AG20443 (cell line): Measurements from ENCODE around the gene TRIM52.
A peak's percentile ranks its signal among the peaks of the same experiment; 100 is the strongest.
"Not testable (repeated sequence)": the region's sequence is repeated elsewhere in the genome, so short reads cannot be mapped to it uniquely, and the experiment has no call there.

Source experiments
- DNase-seq: peaks from one replicate; pipeline ENCODE4 v3.0.0; 2012; ENCODE audit warnings: low spot score, mixed read lengths

The TRIM52 gene

DNA sequence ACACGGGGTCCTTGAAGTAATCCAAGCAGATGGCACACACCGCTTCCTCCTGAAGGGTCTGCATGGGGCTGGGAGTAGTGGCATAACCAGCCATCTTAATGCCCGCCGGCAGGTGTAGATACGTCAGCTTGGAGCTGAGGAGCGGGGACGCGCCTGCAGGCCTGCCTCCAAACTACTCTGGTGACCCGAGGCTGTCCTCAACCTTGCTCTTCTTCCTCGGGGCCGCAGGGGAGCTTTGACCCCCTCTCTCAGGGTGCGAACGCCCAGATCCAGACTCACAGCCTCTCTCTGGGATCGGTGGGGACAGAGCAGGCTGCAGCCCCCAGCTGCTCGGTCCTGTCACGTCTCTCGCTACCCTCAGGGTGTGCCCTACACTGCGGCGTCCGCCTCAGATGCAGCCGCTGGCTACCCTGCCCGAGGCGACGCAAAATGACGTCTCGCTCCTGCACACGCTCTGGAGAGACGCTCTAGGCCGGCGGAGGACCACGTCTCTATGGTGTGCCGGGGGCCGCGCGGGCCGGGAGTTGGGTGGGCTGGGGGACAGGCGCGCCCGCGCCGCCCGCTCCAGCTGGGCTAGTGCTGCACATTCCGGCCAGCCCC lies at the start of gene TRIM52:
TSS of gene TRIM52 (minus strand) at position 424 of the 600 bp plus-strand sequence. CDS start at position 94, 330 bp downstream.
- DNase-seq: peak; percentile 92

DNA sequence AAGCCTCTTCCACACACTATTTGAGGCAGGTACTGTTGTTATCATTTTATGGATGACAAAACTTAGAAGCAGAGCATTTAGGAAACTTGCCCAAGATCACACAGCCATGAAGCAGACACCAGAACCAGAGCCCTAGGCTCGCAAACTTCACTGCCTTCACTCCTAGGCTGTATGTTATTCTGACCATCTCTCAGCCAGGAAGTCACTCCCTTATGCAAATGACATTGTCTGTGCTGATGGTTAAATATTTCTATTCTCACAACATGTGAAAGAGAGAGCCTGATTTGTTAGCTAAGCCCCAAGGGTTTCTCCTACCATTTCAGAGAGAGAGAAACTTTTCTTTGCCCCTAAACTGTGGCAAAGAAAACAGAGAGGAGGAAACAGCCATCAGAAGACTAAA lies 26.4 kb upstream of the TRIM52 start:
- DNase-seq: not testable (repeated sequence)

DNA sequence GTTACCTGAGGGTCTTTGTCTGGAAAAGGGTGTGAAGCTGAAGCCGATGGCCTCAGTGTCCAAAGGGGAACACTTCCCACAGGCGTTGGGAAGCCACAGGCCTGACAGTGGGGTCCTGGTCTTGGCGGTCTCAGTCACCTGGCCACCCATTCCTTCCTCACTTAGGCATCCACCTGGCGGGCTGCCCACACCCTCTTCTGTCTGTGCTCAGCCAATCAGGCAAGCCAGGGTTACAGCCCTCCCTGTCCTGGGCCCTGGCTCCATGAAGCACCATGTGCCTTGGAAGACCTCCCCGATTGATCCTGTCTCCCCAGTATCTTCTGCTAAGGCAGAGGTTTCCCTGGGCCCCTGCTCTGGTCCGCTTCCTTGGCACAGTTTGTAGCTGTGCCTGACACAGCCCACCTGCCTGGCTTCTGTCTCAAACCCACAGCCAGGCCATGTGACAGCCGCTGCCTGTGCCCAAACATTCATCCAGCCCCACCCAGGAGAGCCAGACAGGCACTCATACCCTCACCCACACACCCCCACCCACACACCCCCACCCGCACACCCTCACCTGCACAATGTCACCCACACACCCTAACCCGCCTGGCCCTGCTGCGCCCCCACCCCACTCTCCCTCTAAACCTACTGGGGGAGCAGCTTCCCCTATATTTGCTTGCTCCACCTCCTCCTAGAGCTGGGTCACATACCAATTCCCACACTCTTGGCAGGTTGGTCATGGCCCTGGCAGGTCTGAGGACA lies 25.2 kb upstream of the TRIM52 start:
- not testable (repeated sequence) for DNase-seq

DNA sequence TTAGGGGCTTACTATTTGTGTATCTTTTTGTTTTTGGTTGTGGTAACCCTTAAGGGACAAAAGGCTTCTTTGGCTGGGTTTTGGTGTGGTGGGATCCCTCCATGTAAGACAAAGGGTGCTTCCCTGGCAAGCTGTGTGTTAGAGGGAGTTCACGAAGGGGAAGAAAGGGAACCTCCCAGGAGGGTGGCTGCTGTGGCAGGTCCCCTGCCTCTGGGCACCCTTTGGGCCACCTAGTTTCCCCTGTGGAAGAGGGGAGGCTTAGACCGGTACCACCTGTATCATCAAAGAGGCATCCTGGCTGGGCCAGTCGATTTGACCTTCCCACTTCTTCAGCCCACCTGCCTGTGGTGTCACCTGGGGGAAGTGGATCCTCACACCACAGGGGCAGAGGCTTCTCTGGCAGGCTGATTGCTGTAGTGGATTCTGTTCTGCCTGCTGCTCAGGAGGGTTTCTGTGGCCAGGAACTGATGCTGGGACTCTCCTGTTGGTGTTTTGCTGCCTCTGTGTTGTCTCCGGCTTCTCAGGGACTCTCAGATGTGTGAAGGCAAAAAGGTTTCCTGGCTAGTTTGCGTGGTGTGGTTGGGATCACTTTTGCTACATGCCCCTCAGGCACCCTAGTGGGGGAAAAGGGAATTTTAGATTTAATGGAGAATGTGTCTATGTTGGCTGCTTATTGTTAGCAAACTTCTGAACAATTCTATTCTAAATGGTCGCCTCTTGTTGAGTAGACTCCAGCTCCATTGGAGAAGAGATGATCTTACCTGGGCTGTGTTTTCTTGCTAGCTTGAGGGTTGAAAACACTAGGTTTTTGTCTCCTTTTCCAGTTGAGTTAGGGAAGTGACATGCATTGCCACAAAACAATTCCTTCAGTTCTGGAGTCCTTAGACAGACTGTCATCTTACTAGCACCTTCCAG lies 23.2 kb upstream of the TRIM52 start:
- DNase-seq: not testable (repeated sequence)

DNA sequence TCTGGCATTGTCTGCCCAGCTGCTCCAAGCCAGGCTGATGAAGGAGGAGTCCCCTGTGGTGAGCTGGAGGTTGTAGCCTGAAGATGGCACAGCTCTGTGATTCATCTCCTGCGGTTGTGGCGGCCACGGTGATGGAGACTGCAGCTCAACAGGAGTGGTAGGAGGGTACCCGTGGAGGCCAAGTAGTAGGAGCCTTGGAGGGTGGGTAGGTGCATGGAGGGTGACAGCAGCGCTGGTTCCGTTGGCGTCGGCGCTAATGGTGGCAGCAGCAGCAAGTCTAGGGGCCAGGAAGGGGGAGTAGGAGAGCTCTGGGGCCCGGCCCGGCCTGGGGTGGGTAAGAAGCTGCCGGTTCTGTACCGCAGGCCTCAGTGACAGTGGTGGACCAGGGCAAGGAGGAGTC lies 22.4 kb upstream of the TRIM52 start:
- DNase-seq: no peak

DNA sequence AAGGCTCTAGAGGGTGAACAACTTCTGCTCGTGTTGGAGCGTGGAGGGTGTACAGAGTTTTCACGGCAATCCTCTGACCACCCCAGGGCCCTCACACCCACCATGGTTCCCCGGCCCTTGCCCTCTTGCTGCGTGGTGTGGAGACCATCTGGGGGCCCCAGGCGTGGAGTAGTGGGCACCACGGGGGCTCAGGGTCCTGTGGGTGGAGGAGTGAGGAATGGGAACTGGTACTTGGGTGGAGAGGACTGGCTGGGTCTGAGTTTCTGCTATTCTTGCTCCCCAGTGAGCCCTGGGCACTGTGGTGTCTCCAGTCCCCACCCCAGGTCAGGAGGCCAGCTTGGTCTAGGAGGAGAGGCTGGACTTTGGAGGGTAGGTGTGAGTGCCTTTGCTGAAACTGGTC lies 21.9 kb upstream of the TRIM52 start:
- DNase-seq: no peak

DNA sequence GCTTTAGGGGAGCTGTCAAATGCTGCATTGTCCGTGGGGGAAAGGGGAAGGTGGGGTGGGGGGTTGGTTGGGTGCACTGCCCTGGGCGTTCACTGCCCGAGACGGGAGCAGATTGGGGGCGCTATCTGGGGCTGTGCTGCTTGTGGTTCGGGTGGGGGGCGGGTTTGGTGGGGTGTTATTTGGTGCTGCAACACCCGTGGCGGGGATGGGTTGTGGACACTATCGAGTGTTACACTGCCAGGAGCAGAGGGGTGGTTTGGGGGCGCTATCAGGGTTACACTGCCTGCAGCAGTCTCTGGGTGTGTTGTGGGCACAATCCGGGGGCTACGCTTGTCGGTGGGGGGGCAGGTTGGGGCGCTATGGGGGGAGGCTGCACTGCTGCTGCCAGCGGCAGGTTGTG lies 21.5 kb upstream of the TRIM52 start:
- not testable (repeated sequence) for DNase-seq

DNA sequence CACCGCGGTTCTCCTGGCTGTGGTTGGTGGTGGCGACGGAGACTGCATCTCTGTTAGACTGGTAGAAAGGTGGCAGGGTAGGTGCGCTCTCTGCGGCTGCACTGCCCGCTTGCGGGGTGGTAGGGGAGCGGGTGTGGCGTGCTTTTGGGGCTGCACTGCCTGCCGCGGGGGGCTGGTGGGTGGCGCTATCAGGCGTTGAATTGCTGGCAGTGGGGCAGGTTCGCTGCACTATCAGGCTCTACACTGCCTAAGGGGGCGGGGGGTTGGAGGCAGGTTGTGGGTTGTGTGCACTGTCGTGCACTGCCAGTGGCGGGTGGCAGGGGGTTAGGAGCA lies 21.0 kb upstream of the TRIM52 start:
- no peak for DNase-seq

DNA sequence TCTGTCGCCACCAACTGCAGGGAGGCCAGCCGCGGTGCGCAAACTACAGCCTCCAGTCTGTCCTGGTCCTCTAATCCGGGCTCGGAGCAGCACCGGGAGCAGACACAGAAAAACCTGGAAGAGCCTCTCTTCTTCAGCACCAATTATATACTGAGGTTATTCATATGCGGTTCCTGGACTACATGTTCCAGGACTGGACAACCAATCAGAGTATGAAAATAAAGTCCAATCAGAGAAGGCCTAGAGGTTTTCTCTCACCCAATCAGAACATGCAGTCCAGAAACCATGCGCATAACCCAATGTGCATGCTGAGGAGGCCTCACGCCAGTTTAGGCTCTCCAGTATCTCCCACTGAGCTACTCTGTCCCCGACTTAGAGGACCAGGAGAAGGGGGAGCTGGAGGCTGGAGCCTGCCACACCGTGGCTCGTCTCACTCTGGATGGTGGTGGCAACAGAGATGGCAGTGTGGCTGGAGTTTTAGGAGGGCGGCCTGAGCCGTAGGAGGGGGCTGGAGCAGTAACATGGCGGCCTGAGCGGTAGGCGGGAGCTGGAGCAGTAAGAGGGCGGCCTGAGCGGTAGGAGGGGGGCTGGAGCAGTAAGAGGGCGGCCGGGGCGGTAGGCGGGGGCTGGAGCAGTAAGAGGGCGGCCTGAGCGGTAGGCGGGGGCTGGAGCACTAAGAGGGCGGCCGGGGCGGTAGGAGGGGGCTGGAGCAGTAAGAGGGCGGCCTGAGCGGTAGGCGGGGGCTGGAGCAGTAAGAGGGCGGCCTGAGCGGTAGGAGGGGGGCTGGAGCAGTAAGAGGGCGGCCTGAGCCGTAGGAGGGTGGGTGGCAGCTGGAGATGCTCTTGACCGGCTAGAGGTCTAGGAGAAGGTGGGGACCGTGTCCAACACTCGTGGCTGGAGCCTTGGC lies 20.4 kb upstream of the TRIM52 start:
- DNase-seq: no peak

DNA sequence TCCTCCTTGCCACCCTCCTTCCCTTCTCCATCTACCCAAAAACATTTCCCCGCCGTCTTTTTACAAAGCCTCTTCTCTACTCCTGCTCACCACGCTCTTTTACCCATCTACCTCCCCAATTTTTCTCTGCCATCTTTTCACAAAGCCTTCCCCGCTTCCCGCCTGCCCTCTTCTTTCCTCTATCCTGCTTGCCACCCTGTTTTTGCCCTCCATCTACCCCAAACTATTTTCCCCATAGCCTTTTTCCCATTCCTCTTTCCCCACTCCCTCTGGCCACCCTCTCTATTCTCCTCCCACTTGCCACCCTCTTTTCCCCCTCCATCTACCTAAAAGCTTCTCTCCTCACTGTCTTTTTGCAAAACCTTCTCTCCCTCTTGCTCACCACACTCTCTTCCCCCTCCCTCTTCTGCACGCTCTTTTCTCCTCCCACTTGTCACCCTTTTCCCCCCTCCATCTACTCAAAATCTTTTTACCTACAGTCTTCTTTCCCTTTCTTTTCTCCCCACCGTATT lies 19.4 kb upstream of the TRIM52 start:
- DNase-seq: no peak

DNA sequence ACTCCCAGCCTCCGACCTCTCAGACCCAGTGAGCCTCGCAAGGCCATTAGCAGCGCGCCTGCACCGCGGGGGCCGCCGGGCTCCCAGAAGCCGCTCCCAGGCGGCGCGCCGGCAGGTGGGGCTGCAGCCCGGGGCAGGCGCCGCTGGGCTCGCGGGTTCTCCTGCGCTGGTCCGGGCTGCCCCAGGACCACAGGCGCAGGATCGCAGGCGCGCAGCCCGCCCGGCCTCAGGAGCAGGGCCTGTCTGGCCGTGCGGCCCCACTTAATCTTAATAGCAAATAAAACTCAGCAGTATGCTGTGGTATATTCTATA lies 12.4 kb upstream of the TRIM52 start:
- not testable (repeated sequence) for DNase-seq

DNA sequence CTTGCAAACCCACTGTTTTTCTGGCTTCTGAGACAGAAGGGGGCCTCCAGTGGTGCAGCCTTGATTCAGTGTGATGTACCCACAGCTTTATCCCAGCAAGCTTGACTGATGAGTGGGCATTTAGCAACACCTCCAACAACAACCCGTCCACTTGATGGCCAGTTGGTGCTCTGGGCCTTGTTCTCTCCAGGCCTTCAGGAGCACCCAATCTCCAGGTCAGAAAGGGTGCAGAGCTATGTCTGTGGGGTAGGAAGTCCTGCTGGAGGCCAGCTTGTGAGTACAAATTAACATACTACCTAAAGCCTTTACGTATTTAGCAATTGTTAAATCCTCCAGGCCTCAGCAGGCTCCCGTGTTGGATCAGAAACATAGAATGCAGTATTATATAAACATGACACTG lies 10.1 kb upstream of the TRIM52 start:
- DNase-seq: no peak

DNA sequence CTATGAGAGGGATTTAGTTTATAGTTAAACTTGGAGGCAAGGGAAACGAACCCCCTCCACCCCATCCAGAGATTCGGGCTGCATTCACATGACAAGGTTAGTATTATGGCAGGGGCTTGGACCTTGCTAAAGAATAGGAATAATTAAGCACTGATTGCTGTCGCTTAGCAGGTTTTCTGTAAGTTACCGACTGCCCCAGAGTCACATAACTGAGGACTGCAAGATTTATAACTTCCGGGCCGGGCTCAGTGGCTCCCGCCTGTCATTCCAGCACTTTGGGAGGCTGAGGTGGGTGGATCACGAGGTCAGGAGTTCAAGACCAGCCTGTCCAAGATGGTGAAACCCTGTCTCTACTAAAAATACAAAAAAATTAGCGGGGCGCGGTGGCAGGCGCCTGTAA lies 7.0 kb upstream of the TRIM52 start:
- not testable (repeated sequence) for DNase-seq

DNA sequence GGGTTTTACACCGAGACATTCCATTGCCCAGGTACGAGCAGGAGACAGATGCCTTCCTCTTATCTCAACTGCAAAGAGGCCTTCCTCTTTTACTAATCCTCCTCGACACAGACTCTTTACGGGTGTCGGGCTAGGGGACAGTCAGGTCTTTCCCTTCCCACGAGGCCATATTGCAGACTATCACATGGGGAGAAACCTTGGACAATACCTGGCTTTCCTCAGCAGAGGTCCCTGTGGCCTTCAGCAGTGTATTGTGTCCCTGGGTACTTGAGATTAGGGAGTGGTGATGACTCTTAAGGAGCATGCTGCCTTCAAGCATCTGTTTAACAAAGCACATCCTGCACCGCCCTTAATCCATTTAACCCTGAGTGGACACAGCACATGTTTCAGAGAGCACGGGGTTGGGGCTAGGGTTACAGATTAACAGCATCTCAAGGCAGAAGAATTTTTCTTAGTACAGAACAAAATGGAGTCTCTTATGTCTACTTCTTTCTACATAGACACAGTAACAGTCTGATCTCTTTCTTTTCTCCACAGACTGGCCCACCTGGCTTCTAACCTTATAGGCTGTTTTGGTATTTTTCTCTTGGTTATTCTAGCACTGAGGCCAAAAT lies 6.5 kb upstream of the TRIM52 start:
- not testable (repeated sequence) for DNase-seq

DNA sequence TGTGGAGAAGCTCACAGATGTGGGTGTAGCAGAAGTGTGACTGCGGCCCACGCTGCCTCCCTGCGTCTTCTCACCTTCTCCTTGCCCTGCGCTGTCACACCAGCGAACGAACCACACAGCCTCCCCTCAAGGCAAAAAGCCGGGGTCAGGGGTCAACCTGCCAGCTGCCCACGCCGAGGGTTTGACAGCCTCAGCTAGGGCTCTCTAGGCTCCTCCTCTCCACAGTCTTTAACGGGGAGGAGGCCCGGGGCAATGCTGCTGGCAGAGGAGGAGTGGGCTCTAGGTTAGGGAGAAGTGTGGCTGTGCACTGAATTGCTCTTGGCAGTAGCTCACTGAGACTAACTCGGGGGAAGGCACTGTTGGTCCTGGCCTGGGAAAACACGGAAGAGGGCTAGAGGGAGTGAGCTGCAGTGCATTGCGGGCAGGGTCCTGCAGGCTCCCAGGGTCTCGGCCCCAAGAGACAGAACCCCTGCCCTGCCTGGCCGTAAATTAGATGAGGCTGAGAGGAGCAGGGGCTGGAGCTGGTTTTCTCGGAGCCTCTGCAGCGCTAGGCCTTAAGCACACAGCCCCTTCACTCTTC lies 4.2 kb upstream of the TRIM52 start:
- DNase-seq: no peak

DNA sequence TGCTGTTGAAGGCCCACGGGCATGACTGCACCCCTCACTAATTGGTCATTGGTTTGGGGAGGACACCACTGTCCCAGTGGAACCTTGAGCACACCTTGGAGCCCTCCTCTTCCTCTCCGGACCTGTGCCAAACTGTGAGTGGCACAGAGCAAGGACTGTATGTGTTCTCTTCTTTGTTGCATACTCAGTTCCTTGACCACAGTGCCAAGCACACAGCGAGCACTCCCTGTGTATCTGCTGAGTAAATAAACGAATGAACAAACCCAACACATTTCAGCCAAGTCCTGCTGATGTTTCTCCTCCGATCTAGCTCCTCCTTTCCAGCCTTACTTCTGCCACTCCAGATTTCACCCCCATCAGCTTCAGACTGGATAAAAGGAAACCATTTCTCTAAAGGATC lies 2.7 kb upstream of the TRIM52 start:
- DNase-seq: no peak

DNA sequence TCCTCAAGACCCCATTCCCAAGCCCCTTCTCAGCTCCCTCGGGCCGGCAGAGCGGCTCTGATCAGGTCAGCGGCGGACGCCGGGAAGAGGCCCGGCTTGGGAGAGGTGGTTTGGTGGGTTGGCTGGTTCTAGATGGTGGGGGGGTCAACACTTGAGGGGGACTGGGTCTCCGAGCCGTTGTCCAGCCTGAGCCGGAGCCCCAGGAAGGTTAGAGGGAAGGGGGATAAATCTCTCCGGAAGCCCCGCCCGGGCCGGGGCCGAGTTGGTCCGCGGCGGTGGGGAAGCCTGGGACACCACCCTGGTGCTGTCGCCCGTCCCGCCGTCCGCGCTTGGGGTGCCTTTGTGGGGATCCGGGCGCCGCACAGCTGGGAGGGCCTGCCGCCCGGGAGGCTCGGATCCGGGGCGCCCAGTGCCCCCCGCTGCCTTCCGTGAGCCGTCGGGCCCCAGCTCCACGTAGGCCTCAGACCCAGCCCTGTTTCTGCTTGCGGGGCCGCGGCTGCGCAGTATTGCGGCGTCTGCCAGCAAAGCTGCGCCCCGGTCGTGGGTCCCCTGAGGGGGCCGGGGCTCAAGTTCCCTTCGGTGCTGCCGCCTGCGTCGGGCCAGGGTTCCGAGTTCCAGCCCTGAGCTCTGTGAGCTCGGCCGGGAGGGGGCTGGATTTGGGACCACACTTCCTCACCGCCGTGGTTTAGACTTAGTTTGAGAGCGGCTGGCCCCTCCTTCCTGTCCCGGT lies 542 bp upstream of the TRIM52 start:
- peak; percentile 81 for DNase-seq

DNA sequence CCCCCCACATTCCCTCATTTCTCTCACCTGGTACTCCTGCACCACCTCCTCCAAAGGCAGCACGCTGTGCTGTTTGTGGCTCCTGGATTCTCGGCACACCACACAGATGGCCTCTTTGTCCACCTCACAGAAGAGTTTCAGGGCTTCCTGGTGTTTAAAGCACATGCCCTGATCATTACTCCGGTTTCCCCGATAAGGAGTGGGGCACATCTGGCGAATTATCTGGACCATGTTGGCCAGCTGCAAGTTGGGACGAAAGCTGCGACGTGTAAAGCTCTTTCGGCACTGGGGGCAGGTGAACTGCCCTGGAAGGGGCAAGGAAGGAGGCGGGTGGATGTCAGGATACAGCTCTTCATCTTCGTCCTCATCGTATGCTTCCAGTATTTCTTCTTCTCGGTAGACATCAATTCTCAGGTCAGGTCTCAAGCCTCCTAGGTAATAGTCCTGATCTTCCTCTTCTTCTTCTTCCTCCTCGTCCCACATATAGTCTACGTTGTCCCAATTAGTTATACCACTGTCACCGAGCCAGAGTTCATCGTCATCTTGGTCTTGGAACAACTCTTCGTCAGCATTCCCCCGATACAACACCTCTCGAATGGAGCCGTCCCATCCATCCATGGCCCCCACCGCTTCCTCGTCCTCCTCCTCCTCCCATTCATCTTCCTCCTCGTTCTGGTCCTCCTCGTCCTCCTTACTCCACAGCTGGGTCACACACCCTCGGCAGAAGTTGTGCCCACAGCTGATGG lies 796 bp downstream of the TRIM52 start:
- no peak for DNase-seq

DNA sequence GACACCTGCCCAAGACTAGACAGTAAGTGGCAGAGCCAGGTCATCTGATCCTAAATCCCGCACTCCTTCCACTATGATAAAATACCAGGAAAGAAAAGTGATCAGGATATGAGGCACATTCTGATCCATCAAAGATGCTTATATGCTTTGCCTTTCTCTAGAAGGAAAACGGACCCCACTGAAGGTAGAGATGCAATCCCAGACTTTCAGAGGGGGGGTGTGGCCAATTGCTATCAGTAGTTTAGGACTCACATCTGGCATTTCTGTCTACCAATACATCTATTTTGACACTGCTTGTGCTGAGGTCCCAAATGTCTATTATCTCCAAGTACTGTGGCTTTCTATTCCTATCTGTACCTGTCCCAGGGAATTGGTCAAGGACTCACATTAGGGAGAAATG lies 1.7 kb downstream of the TRIM52 start:
- DNase-seq: no peak

DNA sequence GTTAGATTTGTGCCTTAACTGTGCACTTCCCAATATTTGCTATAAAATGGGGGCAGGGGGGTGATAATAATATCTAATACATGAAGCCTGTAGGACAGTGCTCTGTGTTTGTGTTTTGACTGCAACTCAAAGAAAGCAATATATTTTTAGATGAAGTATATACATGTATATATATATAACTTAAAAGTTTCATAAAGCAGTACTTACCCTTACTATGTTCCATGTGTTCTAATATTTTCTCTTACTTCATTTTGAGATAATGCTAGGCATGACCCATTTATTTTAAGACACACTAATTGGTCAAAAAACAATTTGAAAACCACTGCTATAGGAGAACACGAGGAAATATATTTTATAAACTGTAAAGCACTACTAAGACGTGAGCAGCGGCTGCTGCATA lies 2.4 kb downstream of the TRIM52 start:
- DNase-seq: no peak
